ENCODE results near the gene HOXA4.

- TF ChIP-seq CTCF (IDR thresholded peaks at IDR 0.05) (peak; percentile 35 to 85 (median 48)), POLR2A (IDR thresholded peaks at IDR 0.05) (no peak)
Measured at GRCh38 chr7:27179503-27180430, 49.2 kb upstream of the HOXA4 start.
